Testis (tissue), 5 donors: ENCODE measurements around the gene SOWAHA. TPM values are rescaled to one million over a fixed set of nuclear protein-coding genes. Genes with fewer than 3 reads are reported as not detected.

ENCODE experiments used
- DNase-seq: peaks from one replicate; pipeline ENCODE4 v3.0.0-alpha.2; 2019
- H3K27ac ChIP-seq, 2 donors: fragments of 200-600 bp; sonication (generic); one replicate each; pipeline ENCODE4 v1.5.1; 2019
- H3K27me3 ChIP-seq: fragments of 200-600 bp; sonication (generic); one replicate; pipeline ENCODE4 v1.5.1; 2019
- H3K36me3 ChIP-seq: fragments of 200-600 bp; sonication (generic); one replicate; pipeline ENCODE4 v1.5.1; 2017; ENCODE audit warnings: low read depth; ENCODE audit errors: missing control alignments
- H3K4me1 ChIP-seq: fragments of 200-600 bp; sonication (generic); one replicate; pipeline ENCODE4 v1.5.1; 2019
- H3K4me3 ChIP-seq, 2 donors: fragments of 200-600 bp; sonication (generic); one replicate each; pipeline ENCODE4 v1.5.1; 2017 to 2019
- H3K9me3 ChIP-seq: fragments of 200-600 bp; sonication (generic); one replicate; pipeline ENCODE4 v1.5.1; 2017
- POLR2A ChIP-seq: fragments of 450-650 bp; IDR thresholded peaks from one replicate; pipeline ENCODE4 v1.6.1; 2017; ENCODE audit warnings: antibody characterized with exemption, mild to moderate bottlenecking, moderate library complexity
- WGBS, 2 donors: methylation state at CpG; one replicate each; pipeline ENCODE4 v1.1.5; 2018; 5-methylcytosine and 5-hydroxymethylcytosine counted together
- intact Hi-C: fragments of 100-400 bp; cut with DNase I; formaldehyde crosslinking; loops from one replicate; pipeline ENCODE4 v1.15.1; 2023; ENCODE audit warnings: low total_unique reads
- long read RNA-seq, 2 donors: transcript quantifications; one replicate each; lab custom pipeline, GENCODE V29; 2026
- polyA plus RNA-seq: library from polyadenylated mRNA; stranded (reverse); fragments of 350-450 nt; fragmentation: Illumina TruSeq; extraction: RNeasy Lipid Tissue Mini Kit (QIAGEN cat#74804); gene quantifications from one replicate; pipeline ENCODE4 v1.2.3, GENCODE V29; 2014; ENCODE audit warnings: low read depth, low replicate concordance; ENCODE audit not compliant: insufficient read depth
- total RNA-seq, 2 donors: library from RNA; depleted of rRNA; stranded (reverse); fragments of >200 nt; gene quantifications; one replicate each; pipeline ENCODE4 v1.2.3, GENCODE V29; 2016
- TF ChIP-seq, protein P1 (sequence below), 3 experiments: fragments of 450-650 bp in 2 of 3; fragments of 200-600 bp in 1 of 3; sonication (generic) in 1 of 3; IDR thresholded peaks; one replicate each; pipeline ENCODE4 v1.5.1; 2016 to 2019; ENCODE audit warnings: antibody characterized with exemption in 3 of 3, mild to moderate bottlenecking in 2 of 3, moderate library complexity in 1 of 3

Gene SOWAHA
- total RNA-seq (1 to 10 TPM; 1.2 to 1.3 TPM), polyA plus RNA-seq (0.46 TPM)
- long read RNA-seq, donor 1 = 0 reads
- long read RNA-seq, donor 2 = 0 reads

DNA sequence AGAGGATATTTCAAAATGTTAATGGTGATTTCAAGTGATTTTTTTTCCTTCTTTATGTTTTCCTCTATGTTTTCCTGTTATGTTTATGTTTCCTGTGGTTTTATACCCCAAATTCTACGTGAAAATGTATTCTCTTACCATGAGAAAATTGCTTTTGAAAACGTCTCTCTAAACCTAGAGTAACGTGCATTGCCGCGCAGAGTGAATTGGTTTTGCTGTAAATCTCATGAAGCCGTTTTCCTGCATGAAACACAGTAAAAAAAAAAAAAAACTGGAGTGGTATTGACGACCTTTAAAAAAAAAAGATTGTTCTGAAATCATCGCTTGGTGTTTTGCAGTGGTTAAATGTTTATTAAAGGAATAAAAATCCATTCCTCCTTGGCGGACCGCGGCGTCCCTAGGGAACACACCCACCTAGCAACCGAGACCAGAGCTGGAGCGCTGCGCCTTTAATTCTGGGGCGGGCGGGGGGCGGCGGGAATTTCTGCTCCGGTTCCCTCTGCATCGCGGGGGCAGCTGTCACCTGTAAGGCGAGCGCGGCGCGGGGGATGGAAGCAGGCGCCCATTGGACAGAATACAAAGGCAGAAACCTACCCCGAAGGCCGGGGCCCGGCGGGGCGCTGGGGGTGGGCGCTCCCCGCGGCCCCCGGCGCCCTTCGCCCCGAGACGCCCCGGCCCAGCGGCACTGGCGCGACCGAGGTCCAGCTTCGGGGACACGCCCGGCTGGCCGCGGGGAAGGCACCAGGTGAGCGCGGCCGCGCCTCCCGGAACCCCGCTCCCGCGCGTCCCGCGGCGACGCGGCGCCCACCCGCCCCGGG lies at the start of gene SOWAHA:
SOWAHA (plus strand) TSS at position 522 of the 818 bp plus-strand sequence. CDS start 320 bp downstream, outside the sequence.
- WGBS, 2 donors = 4 to 10% methylated on average over 28 to 47 of the region's 68 CpGs
- Histone ChIP-seq H3K27me3 (no peaks in the 10 kb centered on the region), H3K27ac (peak within 1 kb of the TSS; percentile 29 to 45), H3K4me1 (no peaks in the 10 kb centered on the region), H3K4me3 (peak within 1 kb of the TSS; percentile 48 to 60), H3K9me3 (no peaks in the 10 kb centered on the region), H3K36me3 (no peaks in the 10 kb centered on the region)
- intact Hi-C loops = no loop called here
- TF ChIP-seq POLR2A = no peak
- TF ChIP-seq, protein P1, sequence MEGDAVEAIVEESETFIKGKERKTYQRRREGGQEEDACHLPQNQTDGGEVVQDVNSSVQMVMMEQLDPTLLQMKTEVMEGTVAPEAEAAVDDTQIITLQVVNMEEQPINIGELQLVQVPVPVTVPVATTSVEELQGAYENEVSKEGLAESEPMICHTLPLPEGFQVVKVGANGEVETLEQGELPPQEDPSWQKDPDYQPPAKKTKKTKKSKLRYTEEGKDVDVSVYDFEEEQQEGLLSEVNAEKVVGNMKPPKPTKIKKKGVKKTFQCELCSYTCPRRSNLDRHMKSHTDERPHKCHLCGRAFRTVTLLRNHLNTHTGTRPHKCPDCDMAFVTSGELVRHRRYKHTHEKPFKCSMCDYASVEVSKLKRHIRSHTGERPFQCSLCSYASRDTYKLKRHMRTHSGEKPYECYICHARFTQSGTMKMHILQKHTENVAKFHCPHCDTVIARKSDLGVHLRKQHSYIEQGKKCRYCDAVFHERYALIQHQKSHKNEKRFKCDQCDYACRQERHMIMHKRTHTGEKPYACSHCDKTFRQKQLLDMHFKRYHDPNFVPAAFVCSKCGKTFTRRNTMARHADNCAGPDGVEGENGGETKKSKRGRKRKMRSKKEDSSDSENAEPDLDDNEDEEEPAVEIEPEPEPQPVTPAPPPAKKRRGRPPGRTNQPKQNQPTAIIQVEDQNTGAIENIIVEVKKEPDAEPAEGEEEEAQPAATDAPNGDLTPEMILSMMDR (IDR thresholded peaks at IDR 0.05) = no peak
- peak; percentile 51 for DNase-seq

DNA sequence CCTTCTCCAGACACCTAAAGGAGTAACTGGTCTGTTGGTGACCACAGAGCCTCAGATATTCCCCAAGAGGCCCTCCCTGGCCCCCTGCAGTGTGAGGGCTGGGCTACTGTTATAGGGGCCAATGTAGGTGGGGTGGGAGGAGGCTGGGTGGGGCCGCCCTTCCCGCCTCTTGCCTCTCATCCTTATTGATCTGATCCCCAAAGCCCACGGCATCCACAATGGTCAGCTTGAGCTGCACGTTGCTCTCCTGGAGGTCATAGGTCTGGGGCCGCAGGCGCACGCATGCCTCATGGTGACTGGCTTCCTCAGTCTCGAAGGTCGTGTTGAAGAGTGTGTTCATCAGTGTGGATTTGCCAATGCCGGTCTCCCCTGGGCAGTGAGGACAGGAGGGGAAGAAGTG lies 49.1 kb upstream of the SOWAHA start:
- DNase-seq = peak; percentile 4
- H3K4me3 ChIP-seq = no peak overlapping the region
- H3K9me3 ChIP-seq = no peaks in the 10 kb centered on the region
- intact Hi-C loops = no loop called here
- WGBS, 2 donors = 97 to 100% methylated on average over 6 to 10 of the region's 10 CpGs
- no peaks in the 10 kb centered on the region for H3K36me3 ChIP-seq
- peaks cover 12% of the 10 kb centered on the region for H3K4me1 ChIP-seq
- no peak overlapping the region for H3K27ac ChIP-seq
- no peaks in the 10 kb centered on the region for H3K27me3 ChIP-seq
- no peak for TF ChIP-seq POLR2A
- TF ChIP-seq, protein P1 (IDR thresholded peaks at IDR 0.05) = no peak

DNA sequence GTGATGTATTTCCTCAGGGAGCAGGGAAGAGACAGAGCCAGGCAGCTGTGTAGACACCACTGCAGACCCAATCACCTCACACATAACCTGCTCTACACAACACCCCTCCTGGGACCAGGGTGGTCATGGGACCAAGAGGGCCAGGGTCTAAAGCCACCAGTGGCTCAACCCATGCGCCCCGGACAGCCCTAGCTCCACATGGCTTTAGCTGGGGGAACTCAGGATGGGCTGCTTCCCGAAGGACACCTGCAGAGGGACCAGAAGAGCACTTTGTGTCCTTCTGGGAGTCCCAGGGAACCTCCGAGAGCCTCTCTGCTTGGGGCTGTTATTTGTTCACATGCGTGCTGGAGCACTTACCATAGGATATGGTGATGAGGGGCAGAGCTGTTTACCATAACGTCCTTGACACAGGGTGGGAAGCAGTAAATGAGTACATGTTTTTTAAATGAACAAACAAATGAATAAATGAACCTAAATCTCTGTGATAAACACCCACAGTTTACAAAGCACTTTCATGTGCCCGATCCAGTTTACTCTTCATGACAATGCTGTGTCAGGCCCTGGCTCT lies 48.3 kb upstream of the SOWAHA start:
- Histone ChIP-seq H3K27ac (no peak overlapping the region), H3K4me1 (peaks cover 12% of the 10 kb centered on the region), H3K9me3 (no peaks in the 10 kb centered on the region), H3K4me3 (no peak overlapping the region), H3K36me3 (no peaks in the 10 kb centered on the region), H3K27me3 (no peaks in the 10 kb centered on the region)
- DNase-seq = no peak
- WGBS, 2 donors = 88 to 91% methylated on average over 7 of the region's 7 CpGs
- intact Hi-C loops = no loop called here
- TF ChIP-seq, protein P1 (IDR thresholded peaks at IDR 0.05) = no peak
- TF ChIP-seq POLR2A = no peak

DNA sequence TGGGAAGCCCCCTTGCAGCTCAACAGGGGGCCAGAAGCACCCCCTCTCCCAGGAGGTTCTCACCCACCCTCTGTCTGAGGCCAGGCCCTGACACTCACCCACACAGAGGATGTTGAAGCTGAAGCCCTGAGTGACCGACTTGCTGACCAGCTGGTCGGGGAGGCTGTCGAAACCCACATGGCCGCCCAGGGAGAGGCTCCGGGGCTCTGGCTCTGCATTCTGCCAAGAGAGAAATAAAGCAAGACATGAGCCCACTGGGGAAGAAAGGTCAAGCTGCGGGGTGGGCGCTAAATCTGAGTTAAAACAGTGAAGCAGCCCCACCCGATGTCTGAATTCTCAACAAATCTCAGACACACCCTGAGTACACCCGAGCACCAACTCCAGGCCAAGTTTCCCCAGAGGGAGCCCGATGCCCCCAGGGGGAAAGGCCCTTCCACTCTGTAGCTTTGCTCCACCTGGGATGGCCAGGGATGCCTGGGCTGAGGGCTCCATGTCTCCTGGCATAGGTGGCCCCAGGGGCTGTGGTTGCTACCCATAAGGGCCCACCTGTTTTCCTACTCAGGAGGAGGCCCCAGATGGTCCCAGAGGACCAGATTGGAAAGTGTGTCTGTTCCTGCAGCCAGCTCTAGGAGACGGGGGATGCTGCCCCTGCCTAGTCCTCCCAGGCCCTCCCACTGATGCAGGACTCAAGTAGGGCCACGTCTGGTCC lies 47.6 kb upstream of the SOWAHA start:
- no peak overlapping the region for H3K27ac ChIP-seq
- 89 to 90% methylated on average over 11 to 12 of the region's 12 CpGs for WGBS, 2 donors
- intact Hi-C loops = no loop called here
- TF ChIP-seq, protein P1 (IDR thresholded peaks at IDR 0.05) = no peak
- TF ChIP-seq POLR2A = no peak
- no peaks in the 10 kb centered on the region for H3K36me3 ChIP-seq
- no peaks in the 10 kb centered on the region for H3K27me3 ChIP-seq
- H3K4me3 ChIP-seq = no peak overlapping the region
- no peaks in the 10 kb centered on the region for H3K9me3 ChIP-seq
- no peak for DNase-seq
- peaks cover 12% of the 10 kb centered on the region for H3K4me1 ChIP-seq
